AG09309 (cell line): Measurements from ENCODE around the gene LRRC73.

Experiments used
- DNase-seq: peaks from one replicate; pipeline ENCODE4 v3.0.0-alpha.2; 2010; ENCODE audit warnings: low read depth
- H3K4me3 ChIP-seq: 2 replicates; pipeline ENCODE4 v1.5.1; 2011; ENCODE audit warnings: mild to moderate bottlenecking, low read depth, low read length, moderate library complexity; ENCODE audit not compliant: control insufficient read depth
- CTCF ChIP-seq: IDR thresholded peaks from 2 replicates; pipeline ENCODE4 v1.5.1; 2011; ENCODE audit warnings: mild to moderate bottlenecking, low read depth, low read length, inconsistent platforms; ENCODE audit not compliant: insufficient read depth, control insufficient read depth; ENCODE audit errors: missing control alignments

Gene LRRC73

GRCh38 chr6:43496370-43497128, 13.6 kb downstream of the LRRC73 start:
- no peak overlapping the region for H3K4me3 ChIP-seq
- TF ChIP-seq CTCF = peak; percentile 65
- DNase-seq = no peak

DNA sequence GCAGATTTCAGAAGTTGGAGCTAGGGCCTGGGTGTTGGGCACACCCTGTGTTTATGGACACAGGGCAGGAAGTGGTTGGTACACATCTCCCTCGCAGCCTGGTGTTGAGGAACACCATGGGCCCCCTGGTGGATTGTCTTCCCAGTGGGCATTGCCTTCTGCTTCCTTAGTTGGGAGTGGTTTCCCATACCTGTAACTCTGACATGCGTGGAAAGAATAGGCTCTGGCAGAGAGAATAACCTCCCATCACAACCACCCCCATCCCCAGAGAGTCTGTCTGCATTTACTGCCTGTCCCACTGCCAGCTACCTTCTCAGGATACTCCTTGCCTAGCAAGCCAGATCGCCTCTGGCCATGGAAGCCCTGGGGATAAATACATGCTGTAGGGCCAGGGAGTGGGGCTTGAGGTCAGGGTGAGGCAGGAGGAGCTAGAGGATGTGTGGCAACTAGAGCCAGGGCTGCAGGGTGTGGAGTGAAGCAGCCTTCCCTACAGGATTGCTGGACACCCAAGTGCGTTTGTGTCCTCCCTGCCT, 14.7 kb downstream of the LRRC73 start:
- TF ChIP-seq CTCF = peak; percentile 31
- H3K4me3 ChIP-seq = no peak overlapping the region
- no peak for DNase-seq

DNA sequence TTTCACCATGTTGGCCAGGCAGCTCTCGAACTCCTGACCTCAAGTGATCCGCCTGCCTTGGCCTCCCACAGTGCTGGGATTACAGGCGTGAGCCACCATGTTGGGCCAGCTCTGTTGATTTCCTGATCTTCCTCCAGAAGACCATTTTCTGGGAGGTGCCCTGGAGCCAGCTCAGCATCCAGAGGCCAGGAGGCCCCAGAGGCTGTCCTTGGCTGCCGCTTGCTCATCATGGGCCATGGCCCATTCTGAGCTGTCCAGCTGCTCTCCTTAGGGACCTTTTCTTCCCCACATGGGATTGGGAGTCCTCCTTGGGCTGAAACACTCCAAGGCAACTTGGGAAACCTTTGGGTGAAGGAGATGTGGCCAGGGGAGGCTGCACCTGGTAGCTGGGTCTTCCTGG, 15.4 kb downstream of the LRRC73 start:
- no peak for TF ChIP-seq CTCF
- DNase-seq = no peak
- H3K4me3 ChIP-seq = no peak overlapping the region

GRCh38 chr6:43494321-43494720, 15.8 kb downstream of the LRRC73 start:
- no peak for DNase-seq
- no peak for TF ChIP-seq CTCF
- H3K4me3 ChIP-seq = no peak overlapping the region

DNA sequence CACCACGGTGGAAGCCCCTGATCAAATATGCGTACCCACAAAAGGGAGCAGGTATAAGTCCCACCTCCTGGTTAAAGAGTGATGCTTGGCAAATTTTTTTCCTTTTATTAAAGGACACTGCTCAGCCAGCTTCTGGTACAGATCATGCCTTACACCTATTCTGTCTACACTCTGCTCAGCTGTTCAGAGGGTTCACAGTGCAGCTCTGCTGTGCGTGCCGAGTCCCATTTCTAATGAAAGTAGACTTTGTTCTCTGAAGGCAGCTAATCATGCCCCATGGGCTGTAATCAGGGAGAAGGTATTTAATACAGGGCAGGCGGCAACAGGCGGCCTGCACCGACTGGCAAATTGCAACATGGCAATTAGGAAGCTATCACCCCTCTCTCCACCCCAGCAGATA, 16.3 kb downstream of the LRRC73 start:
- no peak for DNase-seq
- TF ChIP-seq CTCF = no peak

DNA sequence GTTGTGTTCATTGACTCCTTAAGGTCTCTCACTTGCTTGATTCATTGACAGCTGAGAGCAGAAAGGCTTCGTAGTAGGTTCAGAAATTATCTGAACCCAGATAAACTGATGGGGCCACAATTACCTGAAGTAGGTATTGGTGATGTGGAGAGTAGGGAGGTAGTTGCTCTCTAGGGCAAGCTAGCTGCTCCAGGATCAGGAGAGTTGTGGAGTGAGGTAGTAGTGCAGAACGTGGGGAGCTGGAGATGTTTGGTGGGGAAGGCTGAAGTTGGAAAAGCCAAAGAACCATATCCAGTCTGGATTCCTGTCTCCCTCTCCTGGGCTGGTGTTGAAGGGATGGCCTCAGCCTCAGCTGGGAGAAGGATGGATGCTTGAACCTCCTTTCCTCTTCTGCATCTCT, 16.9 kb downstream of the LRRC73 start:
- no peak overlapping the region for H3K4me3 ChIP-seq
- no peak for DNase-seq
- no peak for TF ChIP-seq CTCF

More for the DNA sequence above, 16.3 kb downstream of the LRRC73 start:
- no peak overlapping the region for H3K4me3 ChIP-seq
